Renal pelvis (tissue), 4 donors: Measurements from ENCODE around the gene OSTN. TPM values are rescaled to one million over a fixed set of nuclear protein-coding genes. Genes with fewer than 3 reads are reported as not detected.
"Not testable (repeated sequence)": the region's sequence is repeated elsewhere in the genome, so short reads cannot be mapped to it uniquely, and the experiment has no call there.

ENCODE experiments used
- DNase-seq: peaks from one replicate; pipeline ENCODE4 v3.0.0-alpha.2; 2013
- polyA plus RNA-seq, 3 donors: library from polyadenylated mRNA; unstranded; fragments of 120-200 nt; gene quantifications; one replicate each; pipeline ENCODE4 v1.2.1, GENCODE V29; 2013; ENCODE audit not compliant: insufficient read length in 3 of 3

OSTN gene
- polyA plus RNA-seq, 3 donors = 5.7 to 11.5 (median 8.7) TPM

DNA sequence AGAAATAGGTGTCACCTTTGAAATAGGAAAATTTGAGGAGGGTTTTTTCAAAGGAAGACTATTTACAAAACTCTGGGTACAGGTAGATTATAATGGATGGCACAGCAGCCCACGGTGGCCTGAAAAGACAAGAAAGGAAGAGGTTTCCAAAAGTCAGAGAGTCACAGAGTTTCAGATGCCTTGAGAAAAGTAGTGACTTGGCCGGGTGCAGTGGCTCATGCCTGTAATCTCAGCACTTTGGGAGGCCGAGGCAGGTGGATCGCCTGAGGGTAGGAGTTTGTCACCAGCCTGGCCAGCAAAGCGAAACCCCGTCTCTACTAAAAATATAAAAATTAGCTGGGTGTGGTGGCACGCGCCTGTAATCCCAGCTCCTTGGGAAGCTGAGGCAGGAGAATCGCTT lies 35.2 kb downstream of the OSTN start:
- DNase-seq = no peak

DNA sequence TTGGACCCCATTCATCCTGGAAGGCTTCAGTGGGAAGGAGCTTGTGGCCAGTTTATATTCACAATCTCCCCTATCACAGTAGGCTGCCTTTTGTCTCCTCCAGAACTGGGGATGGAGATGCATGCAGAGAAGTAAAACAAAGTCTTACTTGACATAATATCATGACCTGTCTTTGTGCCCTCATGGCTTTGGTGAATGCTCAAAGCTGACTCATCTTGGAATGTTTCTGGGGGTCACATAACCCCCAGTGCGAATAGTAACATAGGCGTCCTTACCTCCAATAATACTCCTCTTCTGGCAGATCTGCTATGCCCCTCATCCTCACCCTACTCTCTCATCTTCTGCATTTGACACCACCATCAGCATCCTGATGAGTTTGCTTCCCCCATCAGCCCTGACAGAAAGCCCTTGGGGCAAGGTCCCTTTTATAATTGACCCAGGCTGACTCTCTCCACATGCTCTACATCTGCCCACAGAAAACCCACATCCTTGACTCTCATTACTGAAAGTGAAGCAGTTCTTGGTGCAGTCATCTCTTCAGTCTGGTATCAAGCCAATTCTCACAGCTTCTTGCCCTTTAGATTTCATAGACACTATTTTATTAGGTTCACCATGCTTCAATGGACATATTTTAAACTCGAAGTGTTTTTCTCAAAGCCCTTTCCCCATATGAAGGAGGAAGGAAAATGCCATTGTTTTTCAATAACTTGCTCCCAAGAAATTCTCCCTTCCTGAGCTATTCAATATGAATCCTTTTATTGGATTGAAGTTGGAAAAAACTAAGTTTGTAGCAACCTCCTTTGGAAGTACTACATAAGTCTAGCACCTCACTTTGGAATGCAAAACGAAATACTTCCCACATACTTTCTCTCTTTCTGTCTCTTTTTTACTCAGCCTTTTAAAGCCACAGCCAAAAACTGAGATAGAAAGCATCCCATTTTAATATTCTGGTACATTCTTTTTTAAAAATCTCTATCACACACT lies 36.6 kb downstream of the OSTN start:
- DNase-seq = no peak

DNA sequence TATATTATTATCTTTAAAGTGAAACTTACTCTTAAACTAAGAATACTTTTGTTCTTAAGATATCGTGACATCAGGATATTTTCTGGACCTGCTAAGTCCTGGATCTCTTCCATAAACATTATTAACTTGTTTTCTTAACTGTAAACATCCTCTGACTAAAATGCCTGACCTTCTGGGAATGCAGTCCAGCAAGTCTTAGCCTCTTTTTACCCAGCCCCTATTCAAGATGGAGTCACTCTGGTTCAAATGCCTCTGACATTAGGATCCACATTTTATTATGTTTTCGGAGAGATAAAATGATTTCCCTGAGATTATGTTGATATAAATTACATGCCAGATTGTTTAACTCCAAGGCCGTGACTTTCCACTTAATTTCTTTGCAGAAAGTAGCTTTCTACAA lies 37.6 kb downstream of the OSTN start:
- DNase-seq = peak; percentile 26

DNA sequence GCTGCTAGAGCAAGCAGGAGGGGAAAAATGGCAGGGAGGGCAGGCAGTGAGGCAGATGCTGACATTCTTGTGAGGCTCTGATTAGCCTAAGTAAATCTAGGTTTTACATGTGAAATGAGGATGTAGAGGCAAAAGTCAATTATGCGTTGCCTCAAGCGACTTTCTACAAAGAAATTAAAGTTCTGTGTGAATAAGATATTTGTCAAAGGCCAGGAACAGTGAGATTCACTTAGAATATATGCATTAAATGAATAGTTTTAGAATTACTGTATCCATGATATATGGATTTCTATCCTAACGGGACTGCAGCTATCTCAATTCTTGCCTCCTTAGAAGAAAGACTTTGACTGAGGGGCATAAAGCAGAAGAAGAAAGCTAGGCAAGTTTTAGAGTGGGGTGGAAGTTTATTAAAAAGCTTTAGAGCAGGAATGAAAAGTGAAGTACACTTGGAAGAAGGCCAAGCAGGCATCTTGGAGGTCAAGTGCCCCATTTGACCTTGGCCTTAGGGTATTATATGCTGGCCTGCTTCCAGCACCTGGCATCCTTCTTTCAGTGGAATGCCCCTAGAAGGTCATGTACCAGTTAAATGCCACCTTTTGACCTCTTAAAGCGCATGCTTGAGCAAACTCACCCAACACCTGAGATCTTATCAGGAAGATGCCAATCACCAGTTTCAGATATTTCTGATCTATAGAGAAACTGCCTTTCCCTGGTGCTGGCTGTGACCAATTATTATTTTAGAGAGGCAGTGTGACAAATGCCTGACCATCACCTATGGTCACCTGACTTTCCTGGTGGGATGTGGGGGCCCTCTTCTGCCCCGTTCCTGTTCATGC lies 38.2 kb downstream of the OSTN start:
- DNase-seq = no peak

DNA sequence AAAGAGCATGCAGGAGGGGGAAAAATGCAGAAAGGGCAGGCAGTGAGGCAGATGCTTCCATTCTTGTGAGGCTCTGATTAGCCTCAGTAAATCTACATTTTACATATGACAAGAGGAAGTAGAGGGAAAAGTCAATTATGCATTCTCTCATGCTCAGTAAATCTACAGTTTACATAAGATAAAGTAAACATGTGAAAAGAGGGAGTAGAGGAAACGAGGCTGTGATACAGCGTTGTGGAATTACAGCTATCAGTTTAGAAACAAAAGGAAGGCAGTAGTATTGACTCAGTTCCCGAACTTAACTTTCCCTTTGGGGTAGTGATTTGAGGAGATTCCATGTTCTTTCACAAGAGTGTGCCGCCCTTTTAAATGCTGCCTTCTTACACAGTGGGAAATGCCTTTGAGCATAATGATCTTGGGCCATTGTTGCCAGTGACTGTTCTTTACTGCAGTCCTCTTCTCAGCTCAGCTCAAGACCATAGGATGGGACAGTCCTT lies 39.3 kb downstream of the OSTN start:
- no peak for DNase-seq

DNA sequence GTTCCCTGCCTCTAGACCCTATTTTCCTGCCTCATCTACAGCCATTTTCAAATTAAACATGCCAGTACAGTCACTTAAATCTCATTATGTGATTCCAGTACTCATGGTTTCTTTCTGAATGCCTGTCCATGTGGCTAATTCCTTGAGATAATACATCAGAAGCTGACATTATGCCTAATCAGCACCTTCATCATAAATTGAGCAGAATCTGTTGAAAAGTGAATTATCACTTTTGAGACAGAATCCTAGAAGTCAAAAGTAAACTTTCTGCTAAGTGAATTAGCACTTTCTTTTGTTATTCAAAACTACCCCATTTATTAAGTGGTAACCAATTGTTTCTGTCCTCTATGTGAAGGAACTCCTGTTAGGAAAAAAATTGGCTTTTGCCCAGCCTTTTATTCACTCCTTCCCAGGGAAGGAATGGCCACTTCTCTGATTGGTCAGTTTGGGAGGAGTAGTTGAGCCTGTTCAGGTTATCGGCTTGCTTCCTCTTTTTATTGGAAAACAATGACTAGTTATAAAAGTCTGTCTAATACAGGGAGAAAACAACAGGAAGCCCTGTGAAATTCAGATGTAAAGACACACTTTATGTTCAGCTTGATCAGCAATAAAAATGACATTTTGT lies 40.5 kb downstream of the OSTN start:
- DNase-seq = no peak

DNA sequence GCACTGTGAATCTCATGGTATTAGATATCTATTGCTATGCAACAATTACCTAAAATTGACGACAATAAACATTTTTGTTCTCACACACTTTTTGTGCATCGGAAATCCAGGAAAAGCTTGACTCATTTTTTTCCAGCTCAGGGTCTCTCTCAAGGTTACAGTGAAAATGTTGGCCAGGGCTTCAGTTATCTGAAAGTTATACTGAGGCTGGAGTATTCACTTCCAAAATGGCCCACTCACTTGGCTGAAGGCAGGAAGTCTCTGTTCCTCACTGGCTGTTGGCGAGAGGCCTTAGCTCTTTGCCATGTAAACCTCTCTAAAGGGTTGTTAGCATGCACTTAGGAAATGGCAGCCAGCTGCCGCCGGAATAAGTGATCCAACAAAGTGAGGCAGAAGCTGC lies 41.4 kb downstream of the OSTN start:
- DNase-seq = no peak

DNA sequence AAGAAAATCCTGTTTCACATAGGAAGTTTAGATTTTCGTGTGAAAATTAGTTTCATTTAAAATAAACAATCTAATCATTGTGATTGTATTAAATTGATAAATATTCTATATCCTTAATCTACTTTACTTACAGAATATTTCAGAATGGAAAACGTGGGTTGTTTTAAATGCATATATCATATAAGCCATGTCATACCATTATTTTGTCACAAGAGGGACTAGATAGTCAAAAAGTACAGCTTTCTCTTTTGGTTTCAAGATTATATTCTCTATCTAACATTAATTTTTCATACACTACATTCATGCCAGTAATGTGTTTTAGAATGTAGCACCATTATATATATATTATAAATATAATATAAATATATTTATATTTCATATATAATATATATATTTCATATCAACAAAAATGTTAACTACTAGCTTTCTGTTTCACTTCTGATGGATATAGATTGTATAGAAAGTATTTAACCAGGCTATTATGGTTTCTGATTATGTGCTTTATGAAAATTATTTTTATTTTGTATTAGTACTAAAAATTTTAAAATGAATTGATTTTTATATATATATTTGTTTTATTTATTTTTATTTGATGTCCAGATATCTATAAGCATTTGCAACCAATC lies 45.3 kb downstream of the OSTN start:
- no peak for DNase-seq

DNA sequence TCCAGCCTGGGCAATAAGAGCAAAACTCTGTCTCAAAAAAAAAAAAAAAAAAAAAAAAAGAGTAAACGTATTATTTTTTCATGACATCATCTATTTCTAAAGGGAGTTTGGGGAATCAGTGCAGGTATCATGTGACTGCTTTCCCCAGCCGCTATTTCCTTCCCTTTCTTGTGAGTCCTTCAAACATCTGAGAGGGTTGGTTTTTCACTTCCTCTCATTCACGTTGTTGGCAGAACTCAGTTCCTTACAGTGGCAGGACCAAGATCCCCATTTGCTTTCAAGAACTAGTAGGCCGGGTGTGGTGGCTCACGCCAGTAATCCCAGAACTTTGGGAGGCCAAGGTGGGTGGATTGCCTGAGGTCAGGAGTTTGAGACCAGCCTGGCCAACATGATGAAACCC lies 47.0 kb downstream of the OSTN start:
- not testable (repeated sequence) for DNase-seq

DNA sequence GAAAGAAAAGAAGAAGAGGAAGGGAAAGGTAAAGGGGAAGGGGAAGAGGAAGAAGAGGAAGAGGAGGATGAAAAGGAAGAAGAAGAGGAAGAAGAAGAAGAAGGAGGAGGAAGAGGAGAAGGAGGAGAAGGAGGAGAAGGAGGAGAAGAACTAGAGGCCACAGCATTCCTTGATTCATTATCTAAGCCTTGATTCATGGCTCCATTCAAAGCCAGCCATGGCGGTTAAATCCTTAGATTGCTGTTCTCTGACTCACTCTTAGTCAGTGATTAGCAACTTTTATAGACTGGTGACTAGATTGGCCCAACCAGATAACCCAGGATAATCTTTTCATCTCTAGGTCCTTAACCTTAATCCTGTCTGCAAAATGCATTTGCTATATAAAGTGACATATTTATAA lies 47.6 kb downstream of the OSTN start:
- DNase-seq = no peak

DNA sequence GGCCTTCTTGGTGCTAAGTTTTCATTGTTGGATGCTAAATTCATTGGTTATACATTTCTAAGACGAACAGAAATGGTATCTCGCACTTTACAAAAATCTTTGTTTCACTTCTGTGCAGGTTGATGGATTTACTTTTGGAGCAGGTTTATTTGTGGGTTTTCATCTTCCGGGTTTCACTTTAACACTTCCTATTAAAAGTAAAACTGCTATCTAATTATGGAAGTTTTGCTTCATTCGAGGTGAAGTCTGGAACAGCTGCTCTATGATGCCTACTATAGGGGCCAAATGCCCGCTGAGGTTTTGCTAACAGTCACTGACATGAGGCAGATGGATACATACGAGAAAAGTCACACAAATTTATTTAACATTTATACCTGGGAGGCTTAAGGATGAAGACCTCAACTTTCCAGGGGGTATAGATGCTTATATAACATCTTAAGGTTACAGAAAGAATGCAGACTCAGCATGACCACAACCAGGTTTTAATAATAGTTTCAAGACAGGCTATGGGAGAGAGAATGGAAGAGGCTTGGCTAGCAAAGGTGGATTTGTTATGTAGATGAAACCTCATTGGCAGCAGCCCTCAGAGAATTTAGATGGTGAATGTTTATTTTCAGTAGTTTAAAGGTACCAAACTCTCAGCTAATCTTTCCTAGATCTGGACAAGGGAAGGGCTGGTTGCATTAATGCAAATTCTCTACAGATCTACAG lies 54.2 kb downstream of the OSTN start:
- no peak for DNase-seq

DNA sequence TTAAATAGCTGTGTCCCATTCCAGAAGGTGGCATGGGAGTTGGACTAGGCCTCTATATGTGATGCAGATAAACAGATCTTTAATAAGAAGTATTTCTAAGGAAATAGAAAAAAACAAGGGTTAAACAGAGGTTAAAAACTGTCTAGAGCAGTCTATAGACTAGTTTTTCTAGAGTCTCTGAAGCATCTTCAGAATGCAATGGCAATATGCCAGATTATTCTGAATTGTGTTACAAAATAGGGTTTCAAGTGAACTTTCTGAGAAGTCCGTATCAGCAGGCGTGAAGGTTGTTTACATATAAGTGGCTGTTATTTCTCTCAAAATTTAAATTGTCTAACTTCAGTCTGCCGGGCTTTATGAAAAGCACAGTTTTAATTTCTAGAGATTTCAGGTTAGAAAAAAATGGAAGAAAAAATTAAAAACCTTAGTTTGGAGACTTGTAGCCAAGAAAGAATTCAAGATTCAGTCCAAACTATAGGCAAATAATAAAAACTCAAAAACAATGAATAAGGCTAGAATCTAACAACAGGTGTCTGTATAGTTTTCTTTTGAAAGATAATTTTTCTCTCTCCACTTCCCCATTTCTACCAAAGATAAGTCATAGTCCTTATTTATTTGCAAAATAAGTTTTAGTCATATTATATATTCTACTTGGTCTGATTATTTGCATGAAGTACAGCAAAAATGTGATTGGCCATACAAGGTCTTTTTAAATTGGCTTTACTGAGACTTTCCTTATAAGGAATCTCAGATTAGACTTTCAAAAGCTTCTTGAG lies 55.2 kb downstream of the OSTN start:
- no peak for DNase-seq

DNA sequence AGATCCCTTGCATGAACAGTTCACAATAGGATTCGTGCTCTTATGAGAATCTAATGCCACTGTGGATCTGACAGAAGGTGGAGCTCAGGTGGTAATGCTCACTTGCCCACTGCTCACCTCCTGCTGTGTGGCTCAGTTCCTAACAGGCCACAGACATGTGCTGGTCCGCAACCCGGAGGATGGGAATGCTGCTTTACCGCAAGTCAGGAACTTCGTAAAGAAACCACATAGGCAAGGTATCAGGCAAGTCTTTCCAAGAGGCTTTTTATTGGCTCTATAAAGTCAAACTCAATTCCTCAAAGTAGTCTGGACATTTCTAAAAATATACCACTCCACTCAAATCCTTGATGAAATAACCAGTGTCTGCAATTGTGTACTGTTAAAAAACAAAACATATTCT lies 56.1 kb downstream of the OSTN start:
- no peak for DNase-seq

DNA sequence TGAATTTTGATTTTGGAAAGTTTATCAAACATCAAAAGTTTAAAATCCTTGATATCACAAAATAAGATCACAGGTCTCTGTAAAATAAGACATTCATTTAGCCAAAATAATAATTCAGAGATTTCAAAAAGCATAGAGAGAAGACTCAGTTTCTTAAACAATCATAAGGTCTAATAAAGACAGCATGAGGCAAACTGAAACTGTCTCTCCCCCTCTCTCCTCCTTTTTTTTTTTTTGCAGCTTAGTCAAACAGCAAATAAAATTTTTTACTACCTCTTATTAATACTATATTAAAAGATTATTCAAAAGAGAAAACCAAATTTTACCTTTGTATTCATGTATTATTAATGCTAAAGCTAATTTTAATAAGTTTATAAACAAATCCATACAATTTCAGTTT lies 57.4 kb downstream of the OSTN start:
- no peak for DNase-seq

DNA sequence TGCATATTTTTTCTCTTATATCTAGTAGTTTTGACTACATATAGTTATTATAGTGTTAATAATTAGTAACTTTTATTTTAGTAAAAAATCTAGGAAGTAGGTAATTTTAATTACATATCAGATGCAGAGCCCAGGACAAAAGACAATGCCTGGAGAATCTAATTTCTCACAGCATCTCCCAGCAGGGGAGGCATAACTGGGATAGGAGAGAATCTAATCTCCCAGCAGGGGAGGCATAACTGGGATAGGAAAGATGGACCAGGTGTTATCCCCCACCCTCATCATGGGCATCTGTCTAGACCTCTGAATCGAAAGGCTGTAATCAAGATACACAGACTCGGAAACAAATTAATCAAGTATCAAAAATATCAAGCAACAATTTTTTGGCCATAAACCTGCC lies 58.2 kb downstream of the OSTN start:
- no peak for DNase-seq

DNA sequence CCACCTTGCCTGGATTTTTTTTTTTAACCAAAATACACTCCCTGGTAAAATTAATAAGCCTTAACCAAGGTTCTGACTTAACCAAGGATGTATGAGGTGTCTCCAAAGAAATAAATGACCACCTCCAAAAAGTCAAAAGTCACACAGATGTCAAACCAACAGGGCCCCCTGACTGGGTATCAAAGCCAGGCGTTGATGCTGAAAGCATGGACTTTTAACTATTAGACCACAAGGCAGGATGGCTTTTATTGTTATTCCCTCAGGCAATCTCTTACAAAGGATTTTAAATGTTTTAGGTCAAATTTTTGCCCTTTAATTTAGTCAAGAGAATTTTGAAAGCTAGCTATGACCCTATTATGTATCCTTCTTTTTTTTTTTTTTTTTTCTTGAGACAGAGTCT lies 60.4 kb downstream of the OSTN start:
- no peak for DNase-seq

DNA sequence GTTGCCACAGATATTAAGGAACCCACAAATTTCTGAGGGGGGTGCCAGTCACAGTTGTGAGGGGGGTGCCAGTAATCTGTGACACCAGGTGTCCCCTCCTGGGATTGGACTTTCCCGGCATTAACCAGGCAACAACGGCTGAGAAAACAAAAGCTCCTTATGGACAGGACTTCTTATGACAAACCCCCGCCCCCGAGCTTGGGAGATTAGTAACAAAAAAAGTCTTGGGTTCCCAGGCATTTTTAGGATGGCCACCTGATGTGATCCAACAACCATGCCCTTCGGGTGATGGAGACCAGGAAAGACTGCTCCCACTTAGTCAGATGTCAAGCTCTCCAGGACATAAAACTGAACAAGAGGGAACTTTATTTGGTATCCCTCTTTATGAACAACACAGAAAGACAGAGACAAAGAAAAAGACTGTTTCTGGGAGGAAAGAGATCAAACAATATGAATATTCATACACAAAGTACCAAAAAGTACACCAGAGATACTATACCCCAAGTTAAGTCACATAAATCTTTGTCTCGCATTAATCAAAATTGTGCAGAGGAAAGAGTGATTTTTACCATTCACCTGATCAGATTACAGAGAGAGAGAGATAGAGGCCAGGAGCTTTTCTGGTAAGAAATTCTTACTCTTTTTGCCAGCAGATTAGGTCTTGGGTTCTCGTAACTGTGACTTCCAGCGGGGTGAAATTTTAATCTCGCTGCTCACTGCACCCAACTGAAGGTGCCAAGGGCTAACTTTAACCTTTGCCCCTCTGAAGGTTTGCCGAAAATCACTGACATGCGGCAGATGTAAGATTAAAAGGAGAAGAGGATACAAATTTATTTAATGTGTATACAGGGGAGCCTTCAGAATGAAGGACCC lies 61.6 kb downstream of the OSTN start:
- DNase-seq = no peak

DNA sequence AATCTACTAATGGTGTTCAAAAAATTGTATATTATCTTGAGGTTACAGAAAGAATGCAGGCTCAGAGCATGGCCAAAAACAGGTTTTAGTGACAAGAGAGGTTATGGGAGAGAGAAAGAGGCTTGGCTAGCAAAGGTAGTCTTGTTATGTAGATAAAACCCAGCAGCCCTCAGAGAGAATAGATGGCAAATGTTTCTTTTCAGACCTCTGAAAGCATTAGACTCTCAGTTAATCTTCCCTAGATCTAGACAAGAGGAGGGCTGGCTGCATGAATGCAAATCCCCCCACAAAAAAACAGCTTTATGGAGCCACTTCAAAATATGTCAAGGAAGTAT lies 62.2 kb downstream of the OSTN start:
- DNase-seq = no peak

DNA sequence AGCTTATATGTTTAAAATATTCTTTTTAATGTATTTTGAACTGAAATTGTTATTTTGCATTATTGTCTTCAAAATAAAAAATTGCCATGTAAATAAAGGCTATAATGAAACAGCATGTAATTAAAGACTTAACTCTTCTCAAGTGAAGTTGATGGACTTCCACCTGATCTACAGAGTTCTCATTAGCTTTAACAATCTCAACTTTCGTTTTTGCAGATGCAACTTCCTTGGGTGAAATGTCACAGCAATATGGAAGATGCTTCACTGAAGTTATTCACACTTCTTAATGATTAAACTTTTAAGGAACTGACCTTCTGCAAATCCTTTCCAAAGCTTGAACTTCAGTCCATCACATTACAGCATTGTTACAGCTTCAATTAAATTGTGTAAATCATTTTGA lies 63.6 kb downstream of the OSTN start:
- DNase-seq = no peak

DNA sequence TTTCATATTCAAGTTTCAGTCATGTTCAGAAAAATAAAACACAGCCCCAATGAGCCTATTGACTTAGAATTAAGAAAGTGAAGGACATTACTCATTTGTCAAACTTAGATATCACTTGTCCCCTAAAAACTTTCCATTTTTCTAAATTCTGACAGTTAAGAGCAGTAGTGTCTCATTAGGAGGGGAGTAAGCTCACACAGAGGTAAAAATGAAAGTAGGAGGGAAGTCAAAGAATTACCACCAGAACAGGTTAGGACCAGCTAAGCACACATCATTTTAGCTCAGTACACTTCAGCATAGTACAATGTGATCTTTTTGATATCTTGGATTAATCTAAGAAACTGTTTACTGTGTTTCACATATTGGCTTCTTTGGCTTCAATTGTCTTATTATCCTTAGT lies 64.3 kb downstream of the OSTN start:
- no peak for DNase-seq
